OCI-LY7 (cell line): ENCODE data around the gene SLIT3. TPM values are rescaled to one million over a fixed set of nuclear protein-coding genes. Genes with fewer than 3 reads are reported as not detected.
A peak's percentile ranks its signal among the peaks of the same experiment; 100 is the strongest.

Source experiments
- BruUV-seq: library from RNA; stranded (reverse); fragments of 400-500 nt; replicated peaks from 2 replicates; lab custom pipeline; 2021; lab: Mats Ljungman, UMichigan
- CTCF ChIA-PET: fragments of 300-600 bp; sonication (Branson Sonifier 250); formaldehyde crosslinking; loops from one replicate; lab custom pipeline; 2022; ENCODE audit warnings: antibody characterized with exemption; ENCODE audit not compliant: unreplicated experiment; lab: Charles Lee
- POLR2A ChIA-PET: fragments of 300-600 bp; sonication (Branson Sonifier 250); formaldehyde crosslinking; loops from one replicate; lab custom pipeline; 2022; ENCODE audit warnings: antibody characterized with exemption; lab: Charles Lee
- DNase-seq: peaks from one replicate; pipeline ENCODE4 v3.0.0-alpha.2; 2015; ENCODE audit warnings: low spot score
- H2AFZ ChIP-seq: fragments of 200-600 bp; sonication (generic), shearing (Covaris generic); 2 replicates; pipeline ENCODE4 v1.6.1; 2014; ENCODE audit warnings: mild to moderate bottlenecking, antibody characterized with exemption, low read length, moderate library complexity
- H3K27ac ChIP-seq: fragments of 200-600 bp; sonication (generic); 2 replicates; pipeline ENCODE4 v1.5.1; 2014; ENCODE audit warnings: mixed run types, low read depth, mild to moderate bottlenecking, moderate library complexity, low read length, inconsistent platforms; ENCODE audit not compliant: poor library complexity, severe bottlenecking
- H3K36me3 ChIP-seq: fragments of 200-600 bp; sonication (generic); 2 replicates; pipeline ENCODE4 v1.6.1; 2014; ENCODE audit warnings: mild to moderate bottlenecking, antibody characterized with exemption, low read length, moderate library complexity, mixed read lengths; ENCODE audit not compliant: insufficient read depth
- H3K4me1 ChIP-seq: fragments of 200-600 bp; sonication (generic); 2 replicates; pipeline ENCODE4 v1.5.1; 2014; ENCODE audit warnings: mild to moderate bottlenecking, low read length; ENCODE audit not compliant: insufficient read depth, poor library complexity, severe bottlenecking
- H3K4me2 ChIP-seq: fragments of 200-600 bp; sonication (generic); 2 replicates; pipeline ENCODE4 v1.6.1; 2014; ENCODE audit warnings: mild to moderate bottlenecking, low read length
- H3K4me3 ChIP-seq: fragments of 200-600 bp; sonication (generic); 2 replicates; pipeline ENCODE4 v1.5.1; 2014; ENCODE audit warnings: mild to moderate bottlenecking, low read depth, low read length; ENCODE audit not compliant: poor library complexity, severe bottlenecking
- H3K79me2 ChIP-seq: fragments of 200-600 bp; sonication (generic); 2 replicates; pipeline ENCODE4 v1.6.1; 2016; ENCODE audit warnings: low read depth, mild to moderate bottlenecking, low read length, moderate library complexity, mixed read lengths; ENCODE audit not compliant: insufficient read depth
- H3K9me2 ChIP-seq: fragments of 200-600 bp; sonication (generic); 2 replicates; pipeline ENCODE4 v1.6.1; 2016; ENCODE audit warnings: mild to moderate bottlenecking, low read length, mixed read lengths; ENCODE audit not compliant: insufficient read depth
- H3K9me3 ChIP-seq: fragments of 200-600 bp; sonication (generic); 2 replicates; pipeline ENCODE4 v1.6.1; 2014; ENCODE audit warnings: mild to moderate bottlenecking, mixed run types, low read length, mixed read lengths
- H4K20me1 ChIP-seq: fragments of 200-600 bp; sonication (generic); 2 replicates; pipeline ENCODE4 v1.6.1; 2014; ENCODE audit warnings: mild to moderate bottlenecking, antibody characterized with exemption, low read length, moderate library complexity, mixed read lengths; ENCODE audit not compliant: insufficient read depth
- CTCF ChIP-seq: fragments of 200-600 bp; sonication (generic); conservative IDR thresholded peaks from 2 replicates; pipeline ENCODE4 v1.5.1; 2014; ENCODE audit warnings: mild to moderate bottlenecking, antibody characterized with exemption, low read length, moderate library complexity, mixed read lengths
- EZH2phosphoT487 ChIP-seq: fragments of 200-600 bp; sonication (generic); IDR thresholded peaks from 2 replicates; pipeline ENCODE4 v1.6.1; 2018; ENCODE audit warnings: low read depth, borderline replicate concordance, mild to moderate bottlenecking, mixed run types, antibody characterized with exemption, low read length, moderate library complexity, mixed read lengths
- intact Hi-C: fragments of 100-400 bp; cut with micrococcal nuclease; formaldehyde crosslinking; loops from one replicate; pipeline ENCODE4 v1.10.0; 2022; ENCODE audit not compliant: unreplicated experiment
- total RNA-seq, 2 experiments: library from RNA; depleted of rRNA in 1 of 2; stranded (reverse); fragments of >200 nt in 1 of 2; shearing (Covaris generic) in 1 of 2; gene quantifications; 2 replicates each; pipeline ENCODE4 v1.2.3, GENCODE V29; 2014 to 2022

Gene SLIT3
- total RNA-seq, 2 experiments from 2014 or later, result not detected

- ChIA-PET CTCF (interaction anchor here (0.5 kb wide), 2 partner anchors 737 to 1629 kb away, joined by 4 read pairs; no protein-coding TSS in a partner anchor), POLR2A (no interaction called here)
- H3K4me3 ChIP-seq, result no peak overlapping the region
- H3K27ac ChIP-seq, result no peak overlapping the region
- BruUV-seq, result no TSS peak
- H3K9me3 ChIP-seq, result no peaks in the 10 kb centered on the region
- no peaks in the 10 kb centered on the region for H4K20me1 ChIP-seq
- no peak for DNase-seq
- no peaks in the 10 kb centered on the region for H3K9me2 ChIP-seq
- no peaks in the 10 kb centered on the region for H3K79me2 ChIP-seq
- no peak overlapping the region for H3K4me2 ChIP-seq
- no peak overlapping the region for H2AFZ ChIP-seq
- H3K36me3 ChIP-seq, result no peaks in the 10 kb centered on the region
- TF ChIP-seq CTCF, result no peak
- TF ChIP-seq EZH2phosphoT487, result no peak
- intact Hi-C loops, result loop anchor here (5.0 kb wide), 1 partner anchor 563 kb away; no protein-coding TSS in a partner anchor
- no peaks in the 10 kb centered on the region for H3K4me1 ChIP-seq
These were observed 181.5 kb downstream of the SLIT3 start for GRCh38 chr5:169119288-169120048.

GRCh38 chr5:169116961-169117461, 183.9 kb downstream of the SLIT3 start:
- Histone ChIP-seq H2AFZ (no peak overlapping the region), H3K36me3 (no peaks in the 10 kb centered on the region), H3K9me3 (no peaks in the 10 kb centered on the region), H3K9me2 (no peaks in the 10 kb centered on the region), H3K79me2 (no peaks in the 10 kb centered on the region), H3K4me3 (no peak overlapping the region), H3K4me1 (no peaks in the 10 kb centered on the region), H3K4me2 (no peak overlapping the region), H3K27ac (no peak overlapping the region), H4K20me1 (no peaks in the 10 kb centered on the region)
- ChIA-PET CTCF (no interaction called here), POLR2A (no interaction called here)
- TF ChIP-seq EZH2phosphoT487, result no peak
- 0 out of 2 replicates have a peak, but pooled peaks have one; percentile 30 for TF ChIP-seq CTCF
- no TSS peak for BruUV-seq
- no peak for DNase-seq
- intact Hi-C loops, result loop anchor here (5.0 kb wide), 1 partner anchor 565 kb away; no protein-coding TSS in a partner anchor
